Measurements from ENCODE around the gene ARHGAP19. TPM values are rescaled to one million over a fixed set of nuclear protein-coding genes. Genes with fewer than 3 reads are reported as not detected.

Gene ARHGAP19
- total and polyA plus RNA-seq, 2 donors (not counting 3 experiments of a cell fraction or from before 2014, with no cell fraction given): 6.8 to 20.0 TPM

DNA sequence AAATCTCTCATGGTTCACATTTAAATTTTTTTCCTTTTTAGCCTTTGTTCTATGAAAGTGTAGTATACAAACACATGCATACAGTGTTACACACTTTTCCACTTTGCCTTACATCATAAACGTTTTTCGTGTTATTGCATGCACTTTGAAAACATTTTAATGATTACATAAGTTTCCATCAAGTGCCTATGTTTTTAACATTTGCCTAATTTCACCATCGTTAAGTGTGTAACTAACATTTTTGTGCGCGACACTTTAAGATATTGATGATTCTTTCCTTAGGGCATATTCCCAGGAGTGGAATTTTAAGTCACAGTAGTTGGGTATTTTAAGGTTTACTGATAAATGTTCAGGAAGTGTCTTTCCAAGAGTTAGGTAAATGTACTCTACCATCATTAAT lies 43.6 kb upstream of the ARHGAP19 start:
- dilution Hi-C loops (cut with MboI; ENCODE audit: extremely low pct_ligation_motif_present, low sequenced_read_pairs): no loop called here
- H3K9ac ChIP-seq (replicated peaks; ENCODE audit: extremely low read depth, insufficient read depth, low read length): no peak overlapping the region

DNA sequence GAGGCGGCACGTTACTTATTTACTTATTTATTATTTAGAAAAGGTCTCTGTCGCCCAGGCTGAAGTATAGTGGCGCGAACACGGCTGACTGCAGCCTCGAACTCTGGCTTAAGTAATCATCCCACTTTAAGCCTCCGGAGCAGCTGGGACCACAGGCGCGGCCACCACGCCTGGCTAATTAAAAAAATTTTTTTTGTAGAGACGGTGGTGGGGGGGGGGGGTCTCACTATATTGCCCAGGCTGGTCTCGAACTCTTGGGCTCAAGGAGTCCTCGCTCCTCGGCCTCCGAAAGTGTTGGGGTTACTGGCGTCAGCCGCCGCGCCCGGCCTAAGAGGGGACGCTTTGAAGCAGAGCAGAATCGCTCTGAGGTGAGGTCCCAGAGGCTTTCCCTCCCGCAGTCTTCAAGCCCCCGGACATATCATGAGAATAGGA lies 42.8 kb upstream of the ARHGAP19 start:
- CTCF ChIA-PET: no interaction called here
- BruUV-seq (replicated peaks): no TSS peak
- Histone ChIP-seq H4K20me1 (replicated peaks; ENCODE audit: control insufficient read depth, extremely low read depth, insufficient read depth, low read length) (no peaks in the 10 kb centered on the region), H3K9me3 (replicated peaks; ENCODE audit: control insufficient read depth, insufficient read depth, low read length) (no peaks in the 10 kb centered on the region), H3K9ac (replicated peaks; ENCODE audit: extremely low read depth, insufficient read depth, low read length) (peak overlapping the region; percentile 97), H2AFZ (ENCODE audit: low read depth, low read length) (peak overlapping the region; percentile 61), H3K4me2 (ENCODE audit: insufficient read depth, low read length) (peak overlapping the region; percentile 48), H3K9me1 (replicated peaks; ENCODE audit: control insufficient read depth, extremely low read depth, insufficient read depth, low read length) (no peaks in the 10 kb centered on the region), H3K27me3 (ENCODE audit: control insufficient read depth in 2 of 2, insufficient read depth in 2 of 2, low read length in 2 of 2) (peaks cover 20 to 29% of the 10 kb centered on the region in 2 experiments), H3K4me1 (ENCODE audit: control insufficient read depth, extremely low read depth, insufficient read depth, low read length) (peaks cover 11% of the 10 kb centered on the region), H3K36me3 (ENCODE audit: control insufficient read depth in 2 of 2, extremely low read depth in 1 of 2, insufficient read depth in 2 of 2, low read length in 2 of 2) (no peaks in the 10 kb centered on the region), H3K4me3 (replicated peaks in 1 of 3; ENCODE audit: insufficient read depth in 1 of 3, low read depth in 1 of 3, low read length in 3 of 3) (peak overlapping the region; percentile 39 to 84 (median 43)), H3K27ac (ENCODE audit: insufficient read depth, low read depth, low read length) (peak overlapping the region; percentile 100), H3K79me2 (ENCODE audit: control insufficient read depth, insufficient read depth, low read length) (peaks cover 21% of the 10 kb centered on the region)
- intact Hi-C loops (cut with micrococcal nuclease) (loop anchor here (10.0 kb wide), 1 partner anchor 260 kb away; no protein-coding TSS in a partner anchor), dilution Hi-C loops (cut with MboI; ENCODE audit: extremely low pct_ligation_motif_present, low sequenced_read_pairs) (no loop called here)
- POLR2A ChIA-PET: no interaction called here
- DNase-seq (ENCODE audit: low read depth, low spot score): no peak
- no peak for FAIRE-seq
- TF ChIP-seq GATA2 (IDR thresholded peaks at IDR 0.05; ENCODE audit: insufficient read depth, insufficient read length, low read depth, low read length): no peak
- TF ChIP-seq, protein P1, sequence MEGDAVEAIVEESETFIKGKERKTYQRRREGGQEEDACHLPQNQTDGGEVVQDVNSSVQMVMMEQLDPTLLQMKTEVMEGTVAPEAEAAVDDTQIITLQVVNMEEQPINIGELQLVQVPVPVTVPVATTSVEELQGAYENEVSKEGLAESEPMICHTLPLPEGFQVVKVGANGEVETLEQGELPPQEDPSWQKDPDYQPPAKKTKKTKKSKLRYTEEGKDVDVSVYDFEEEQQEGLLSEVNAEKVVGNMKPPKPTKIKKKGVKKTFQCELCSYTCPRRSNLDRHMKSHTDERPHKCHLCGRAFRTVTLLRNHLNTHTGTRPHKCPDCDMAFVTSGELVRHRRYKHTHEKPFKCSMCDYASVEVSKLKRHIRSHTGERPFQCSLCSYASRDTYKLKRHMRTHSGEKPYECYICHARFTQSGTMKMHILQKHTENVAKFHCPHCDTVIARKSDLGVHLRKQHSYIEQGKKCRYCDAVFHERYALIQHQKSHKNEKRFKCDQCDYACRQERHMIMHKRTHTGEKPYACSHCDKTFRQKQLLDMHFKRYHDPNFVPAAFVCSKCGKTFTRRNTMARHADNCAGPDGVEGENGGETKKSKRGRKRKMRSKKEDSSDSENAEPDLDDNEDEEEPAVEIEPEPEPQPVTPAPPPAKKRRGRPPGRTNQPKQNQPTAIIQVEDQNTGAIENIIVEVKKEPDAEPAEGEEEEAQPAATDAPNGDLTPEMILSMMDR (IDR thresholded peaks at IDR 0.05; ENCODE audit: extremely low read depth in 1 of 2, insufficient read depth in 1 of 2, low read depth in 1 of 2, low read length in 2 of 2): no peak
- no peak for TF ChIP-seq EZH2 (IDR thresholded peaks at IDR 0.05; ENCODE audit: borderline replicate concordance, low read depth, low read length, severe bottlenecking)
- no peak for TF ChIP-seq POLR2A (IDR thresholded peaks at IDR 0.05; ENCODE audit: low read depth, low read length)
- TF ChIP-seq, protein P2, sequence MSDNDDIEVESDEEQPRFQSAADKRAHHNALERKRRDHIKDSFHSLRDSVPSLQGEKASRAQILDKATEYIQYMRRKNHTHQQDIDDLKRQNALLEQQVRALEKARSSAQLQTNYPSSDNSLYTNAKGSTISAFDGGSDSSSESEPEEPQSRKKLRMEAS (IDR thresholded peaks at IDR 0.05; ENCODE audit: insufficient read depth, insufficient read length): no peak
- no peak for TF ChIP-seq POLR2AphosphoS5 (IDR thresholded peaks at IDR 0.05; ENCODE audit: insufficient read depth, low read depth, low read length)
- TF ChIP-seq JUN (IDR thresholded peaks at IDR 0.05; ENCODE audit: borderline replicate concordance, insufficient read depth, insufficient read length, low read depth): no peak
- TF ChIP-seq MYC (IDR thresholded peaks at IDR 0.05; ENCODE audit: low read depth, low read length): no peak
- no peak for TF ChIP-seq FOS (IDR thresholded peaks at IDR 0.05; ENCODE audit: borderline replicate concordance, insufficient read depth, low read length)

More for the DNA sequence above, 43.6 kb upstream of the ARHGAP19 start:
- Histone ChIP-seq H3K9me3 (replicated peaks; ENCODE audit: control insufficient read depth, insufficient read depth, low read length) (no peaks in the 10 kb centered on the region), H2AFZ (ENCODE audit: low read depth, low read length) (no peak overlapping the region), H3K4me2 (ENCODE audit: insufficient read depth, low read length) (no peak overlapping the region), H3K4me1 (ENCODE audit: control insufficient read depth, extremely low read depth, insufficient read depth, low read length) (peaks cover 11% of the 10 kb centered on the region), H3K27me3 (ENCODE audit: control insufficient read depth in 2 of 2, insufficient read depth in 2 of 2, low read length in 2 of 2) (peaks cover 20 to 29% of the 10 kb centered on the region in 2 experiments), H3K4me3 (replicated peaks in 1 of 3; ENCODE audit: insufficient read depth in 1 of 3, low read depth in 1 of 3, low read length in 3 of 3) (no peak overlapping the region), H4K20me1 (replicated peaks; ENCODE audit: control insufficient read depth, extremely low read depth, insufficient read depth, low read length) (no peaks in the 10 kb centered on the region), H3K36me3 (ENCODE audit: control insufficient read depth in 2 of 2, extremely low read depth in 1 of 2, insufficient read depth in 2 of 2, low read length in 2 of 2) (no peaks in the 10 kb centered on the region), H3K27ac (ENCODE audit: insufficient read depth, low read depth, low read length) (no peak overlapping the region), H3K79me2 (ENCODE audit: control insufficient read depth, insufficient read depth, low read length) (peaks cover 20% of the 10 kb centered on the region), H3K9me1 (replicated peaks; ENCODE audit: control insufficient read depth, extremely low read depth, insufficient read depth, low read length) (no peaks in the 10 kb centered on the region)
- intact Hi-C loops (cut with micrococcal nuclease): loop anchor here (10.0 kb wide), 1 partner anchor 261 kb away; no protein-coding TSS in a partner anchor
- no TSS peak for BruUV-seq (replicated peaks)
- CTCF ChIA-PET: no interaction called here
- TF ChIP-seq, protein P1 (IDR thresholded peaks at IDR 0.05; ENCODE audit: extremely low read depth in 1 of 2, insufficient read depth in 1 of 2, low read depth in 1 of 2, low read length in 2 of 2): no peak
- TF ChIP-seq JUN (IDR thresholded peaks at IDR 0.05; ENCODE audit: borderline replicate concordance, insufficient read depth, insufficient read length, low read depth) (no peak), EZH2 (IDR thresholded peaks at IDR 0.05; ENCODE audit: borderline replicate concordance, low read depth, low read length, severe bottlenecking) (peak; percentile 30)
- TF ChIP-seq, protein P2 (IDR thresholded peaks at IDR 0.05; ENCODE audit: insufficient read depth, insufficient read length): no peak
- POLR2A ChIA-PET: no interaction called here
- DNase-seq (ENCODE audit: low read depth, low spot score): no peak
- FAIRE-seq: no peak

Measured in endothelial cell of umbilical vein (primary cell).